HEK293T (cell line): ENCODE results near the gene HSD11B1.

Experiments used
- CTCF ChIA-PET: fragments of 350-600 bp; formaldehyde crosslinking; extraction: SDS; loops from one replicate; lab custom pipeline; 2021; ENCODE audit warnings: antibody characterized with exemption, inconsistent platforms; lab: Yijun Ruan, JAX
- POLR2A ChIA-PET: fragments of 350-600 bp; formaldehyde crosslinking; extraction: SDS; loops from one replicate; lab custom pipeline; 2020; ENCODE audit warnings: antibody characterized with exemption, inconsistent platforms; lab: Yijun Ruan, JAX
- DNase-seq: peaks from one replicate; pipeline ENCODE4 v3.0.0; 2012; ENCODE audit warnings: mixed read lengths; ENCODE audit errors: extremely low spot score
- ARNT ChIP-seq: fragments of 450-650 bp; IDR thresholded peaks from 2 replicates; pipeline ENCODE4 v1.6.1; 2017; ENCODE audit warnings: mild to moderate bottlenecking
- BHLHE40 ChIP-seq: fragments of 450-650 bp; IDR thresholded peaks from 2 replicates; pipeline ENCODE4 v1.6.1; 2016; ENCODE audit warnings: mild to moderate bottlenecking, moderate library complexity, borderline replicate concordance
- CTBP1 ChIP-seq: fragments of 450-650 bp; IDR thresholded peaks from 2 replicates; pipeline ENCODE4 v1.6.1; 2016; ENCODE audit warnings: borderline replicate concordance
- ELF4 ChIP-seq: fragments of 450-650 bp; IDR thresholded peaks from 2 replicates; pipeline ENCODE4 v1.6.1; 2017; ENCODE audit warnings: antibody characterized with exemption
- FOXA1 ChIP-seq: fragments of 450-650 bp; IDR thresholded peaks from 2 replicates; pipeline ENCODE4 v1.6.1; 2016; ENCODE audit warnings: mild to moderate bottlenecking
- FOXK2 ChIP-seq: fragments of 450-650 bp; IDR thresholded peaks from 2 replicates; pipeline ENCODE4 v1.6.1; 2016; ENCODE audit warnings: mild to moderate bottlenecking
- FOXM1 ChIP-seq: fragments of 450-650 bp; IDR thresholded peaks from 2 replicates; pipeline ENCODE4 v1.6.1; 2017; ENCODE audit warnings: mild to moderate bottlenecking, borderline replicate concordance
- HDGF ChIP-seq: fragments of 450-650 bp; IDR thresholded peaks from 2 replicates; pipeline ENCODE4 v1.6.1; 2017; ENCODE audit warnings: antibody characterized with exemption, borderline replicate concordance
- L3MBTL2 ChIP-seq: fragments of 450-650 bp; conservative IDR thresholded peaks from 2 replicates; pipeline ENCODE4 v1.6.1; 2016; ENCODE audit warnings: mild to moderate bottlenecking
- LEF1 ChIP-seq: fragments of 450-650 bp; IDR thresholded peaks from 2 replicates; pipeline ENCODE4 v1.6.1; 2017; ENCODE audit warnings: mild to moderate bottlenecking, borderline replicate concordance
- NFRKB ChIP-seq: fragments of 450-650 bp; IDR thresholded peaks from 2 replicates; pipeline ENCODE4 v1.6.1; 2016; ENCODE audit warnings: mild to moderate bottlenecking, moderate library complexity
- SP1 ChIP-seq: fragments of 450-650 bp; IDR thresholded peaks from 2 replicates; pipeline ENCODE4 v1.6.1; 2017
- SUZ12 ChIP-seq: fragments of 450-650 bp; IDR thresholded peaks from 2 replicates; pipeline ENCODE4 v1.6.1; 2016; ENCODE audit warnings: mild to moderate bottlenecking
- TARDBP ChIP-seq: fragments of 450-650 bp; IDR thresholded peaks from 2 replicates; pipeline ENCODE4 v1.6.1; 2016
- ZNF384 ChIP-seq: fragments of 450-650 bp; IDR thresholded peaks from 2 replicates; pipeline ENCODE4 v1.6.1; 2016
- TF ChIP-seq, protein P1 (sequence below): fragments of 450-650 bp; IDR thresholded peaks from 2 replicates; pipeline ENCODE4 v1.6.1; 2016

The HSD11B1 gene

DNA sequence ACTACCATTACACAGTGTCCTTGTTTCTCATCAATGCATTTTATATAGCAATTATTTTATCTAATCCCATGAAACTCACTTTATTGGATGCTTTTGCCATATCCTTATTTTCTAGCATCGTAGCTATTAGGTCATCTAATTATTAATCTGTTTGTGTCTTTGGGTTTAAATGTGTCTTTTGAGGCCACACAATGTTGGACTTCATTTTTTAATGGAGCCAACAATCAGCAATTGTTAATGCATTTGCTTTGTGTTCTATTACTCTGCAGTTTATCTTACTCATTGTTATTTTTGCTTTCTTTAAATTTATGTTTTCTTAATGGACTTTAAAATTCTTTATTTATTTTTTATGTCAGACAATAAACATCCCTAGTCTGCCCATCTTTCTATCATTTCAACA lies 1.8 kb upstream of the HSD11B1 start:
- ChIA-PET POLR2A (no interaction called here), CTCF (no interaction called here)
- no peak for DNase-seq
- TF ChIP-seq ELF4 (no peak), HDGF (no peak), L3MBTL2 (no peak), ZNF384 (no peak), FOXK2 (no peak), FOXM1 (no peak), ARNT (no peak), FOXA1 (no peak), NFRKB (no peak), LEF1 (no peak)
- TF ChIP-seq, protein P1, sequence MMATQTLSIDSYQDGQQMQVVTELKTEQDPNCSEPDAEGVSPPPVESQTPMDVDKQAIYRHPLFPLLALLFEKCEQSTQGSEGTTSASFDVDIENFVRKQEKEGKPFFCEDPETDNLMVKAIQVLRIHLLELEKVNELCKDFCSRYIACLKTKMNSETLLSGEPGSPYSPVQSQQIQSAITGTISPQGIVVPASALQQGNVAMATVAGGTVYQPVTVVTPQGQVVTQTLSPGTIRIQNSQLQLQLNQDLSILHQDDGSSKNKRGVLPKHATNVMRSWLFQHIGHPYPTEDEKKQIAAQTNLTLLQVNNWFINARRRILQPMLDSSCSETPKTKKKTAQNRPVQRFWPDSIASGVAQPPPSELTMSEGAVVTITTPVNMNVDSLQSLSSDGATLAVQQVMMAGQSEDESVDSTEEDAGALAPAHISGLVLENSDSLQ = no peak

DNA sequence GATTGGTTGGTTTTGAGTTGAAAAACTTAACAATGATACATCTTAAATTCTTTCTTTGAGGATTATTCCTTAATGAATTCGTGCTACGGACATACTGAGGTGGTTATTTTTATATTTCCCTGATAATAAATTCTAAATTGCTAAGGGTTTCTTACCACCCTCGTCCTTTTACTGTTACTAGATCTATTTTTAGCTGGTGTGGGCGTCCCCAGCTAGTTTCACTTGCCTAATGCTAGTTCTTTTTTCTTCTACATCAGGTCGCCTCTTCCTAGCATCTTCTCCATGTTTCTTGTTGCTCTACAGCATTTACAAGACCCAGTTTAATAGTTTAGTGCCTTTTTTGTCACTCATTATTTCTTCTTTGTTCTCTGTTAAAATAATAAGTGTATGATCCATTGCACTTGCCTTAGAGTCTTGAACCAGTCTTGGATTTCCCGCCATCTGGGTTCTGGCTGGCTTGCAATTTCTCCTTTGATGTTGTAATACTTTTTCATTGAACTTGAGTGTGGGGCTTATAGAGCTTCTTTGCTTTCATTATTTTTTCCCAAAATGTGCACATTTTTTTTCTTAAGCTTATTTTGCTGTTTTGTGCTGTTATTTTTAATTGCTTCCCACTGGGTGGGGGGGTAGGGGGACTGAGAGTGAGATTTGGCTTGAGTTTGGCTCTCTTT lies 677 bp upstream of the HSD11B1 start:
- ChIA-PET CTCF (no interaction called here), POLR2A (no interaction called here)
- DNase-seq = no peak
- TF ChIP-seq ELF4 (no peak), ZNF384 (no peak), BHLHE40 (no peak), SP1 (no peak), SUZ12 (no peak), LEF1 (no peak), L3MBTL2 (no peak), HDGF (no peak), FOXK2 (no peak), FOXA1 (no peak), FOXM1 (no peak), TARDBP (no peak), NFRKB (no peak), CTBP1 (no peak), ARNT (no peak)
- TF ChIP-seq, protein P1 = no peak

DNA sequence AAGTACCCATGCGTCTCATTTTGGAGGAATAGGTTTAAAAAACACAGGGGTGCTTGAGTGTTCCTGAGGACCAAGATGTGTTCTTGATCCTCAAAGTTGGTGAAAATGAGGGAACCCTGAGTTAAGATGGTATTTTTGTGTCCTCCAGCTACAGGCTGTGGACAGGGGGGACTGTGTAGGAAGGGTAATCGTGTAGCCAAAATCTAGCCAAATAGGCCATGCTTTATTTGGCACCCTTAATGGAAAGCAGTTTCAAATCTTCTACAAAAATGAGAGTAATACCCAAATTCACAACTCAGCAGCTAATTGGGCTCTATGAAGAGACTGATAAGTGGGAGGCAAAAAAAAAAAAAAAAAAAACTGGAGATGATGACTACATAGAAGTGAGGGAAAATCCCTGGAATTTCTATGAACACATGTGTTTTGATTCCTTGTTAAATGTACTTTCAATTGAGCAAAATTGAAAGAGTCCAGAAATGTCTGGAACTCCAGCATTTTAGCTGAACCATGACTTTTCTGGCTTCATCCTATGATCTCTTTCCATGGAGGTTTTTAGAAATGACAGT lies 470 bp downstream of the HSD11B1 start:
- TF ChIP-seq FOXM1 (no peak), L3MBTL2 (no peak), ELF4 (no peak), CTBP1 (no peak), SP1 (no peak), SUZ12 (no peak), FOXK2 (no peak), ARNT (no peak), FOXA1 (no peak), HDGF (no peak), ZNF384 (no peak), NFRKB (no peak), BHLHE40 (no peak)
- TF ChIP-seq, protein P1 = no peak
- no peak for DNase-seq
- POLR2A ChIA-PET = no interaction called here
- CTCF ChIA-PET = interaction anchor here (1.1 kb wide), 1 partner anchor 78 kb away, joined by 3 read pairs; no protein-coding TSS in a partner anchor

- no peak for DNase-seq
- ChIA-PET POLR2A (interaction anchor here (0.9 kb wide), 1 partner anchor 78 kb away, joined by 3 read pairs; the partner anchor contains the start of gene C1orf74), CTCF (no interaction called here)
- TF ChIP-seq HDGF (no peak), BHLHE40 (no peak), SUZ12 (no peak)
Measured at GRCh38 chr1:209706622-209707021, 2.0 kb downstream of the HSD11B1 start.

DNA sequence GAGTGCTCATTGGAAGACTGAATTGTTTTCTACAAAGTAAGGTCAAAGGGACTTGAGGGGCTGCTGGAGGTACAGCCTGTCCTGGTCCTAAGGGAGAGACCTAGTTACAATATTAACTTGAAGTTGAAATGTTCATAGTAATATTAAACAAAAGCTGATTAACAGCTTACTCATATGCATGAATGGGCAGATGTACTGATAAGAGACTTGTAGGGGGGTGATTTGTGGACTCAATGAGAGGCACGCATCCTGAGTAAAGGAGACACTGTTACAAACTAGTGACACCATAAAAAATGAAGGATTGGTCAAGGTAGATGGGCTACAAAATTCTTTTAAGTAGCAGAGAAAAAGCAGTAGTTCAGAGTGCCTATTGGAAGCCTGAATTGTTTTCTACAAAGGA lies 2.7 kb downstream of the HSD11B1 start:
- TF ChIP-seq SUZ12 (no peak), TARDBP (no peak)
- DNase-seq = no peak
- ChIA-PET CTCF (no interaction called here), POLR2A (no interaction called here)

DNA sequence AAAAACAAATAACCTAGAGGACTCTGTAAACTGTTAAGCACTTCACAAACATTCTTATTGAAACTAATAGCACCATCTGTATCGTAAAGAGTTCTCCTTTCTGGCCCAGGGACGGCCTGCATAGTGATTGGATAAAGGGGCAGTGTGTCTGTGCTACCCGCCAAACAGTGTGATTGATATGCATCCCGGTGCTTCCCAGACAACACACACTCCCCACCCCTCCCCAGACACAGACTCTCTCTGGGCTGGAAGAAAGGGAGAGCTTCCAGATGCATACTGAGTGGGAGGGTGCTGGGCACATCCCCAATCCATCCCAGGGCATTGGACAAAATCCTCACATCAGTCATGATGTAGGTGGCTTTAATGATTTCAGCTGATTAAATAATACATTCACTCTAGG lies 3.7 kb downstream of the HSD11B1 start:
- DNase-seq = no peak
- ChIA-PET POLR2A (no interaction called here), CTCF (no interaction called here)
- TF ChIP-seq ARNT = no peak
- TF ChIP-seq NFRKB = no peak
- no peak for TF ChIP-seq FOXA1
- no peak for TF ChIP-seq CTBP1
- TF ChIP-seq BHLHE40 = no peak
- TF ChIP-seq SUZ12 = no peak
- TF ChIP-seq, protein P1 = no peak
- TF ChIP-seq FOXK2 = no peak
- no peak for TF ChIP-seq ELF4
- no peak for TF ChIP-seq L3MBTL2
- TF ChIP-seq TARDBP = no peak
